SH-SY5Y (cell line): Measurements from ENCODE around the gene PNMA6F.

Experiments
- GATA2 ChIP-seq: IDR thresholded peaks from 2 replicates; pipeline ENCODE4 v1.6.1; 2011; ENCODE audit warnings: mild to moderate bottlenecking, low read depth, low read length
- GATA3 ChIP-seq: IDR thresholded peaks from 2 replicates; pipeline ENCODE4 v1.6.1; 2011; ENCODE audit warnings: low read depth, mild to moderate bottlenecking, low read length, moderate library complexity

The PNMA6F gene

GRCh38 chrX:153321381-153322124 is at the start of gene PNMA6F:
TSS of gene PNMA6F (minus strand) at chrX:153321767. CDS start at chrX:153320674, 1,093 bp downstream.
- TF ChIP-seq GATA3 (no peak), GATA2 (no peak)

GRCh38 chrX:153371256-153371655 is 49.7 kb upstream of the PNMA6F start:
- TF ChIP-seq GATA2: no peak
- no peak for TF ChIP-seq GATA3

GRCh38 chrX:153370293-153371055 is 48.9 kb upstream of the PNMA6F start:
- TF ChIP-seq GATA3: no peak
- TF ChIP-seq GATA2: no peak

DNA sequence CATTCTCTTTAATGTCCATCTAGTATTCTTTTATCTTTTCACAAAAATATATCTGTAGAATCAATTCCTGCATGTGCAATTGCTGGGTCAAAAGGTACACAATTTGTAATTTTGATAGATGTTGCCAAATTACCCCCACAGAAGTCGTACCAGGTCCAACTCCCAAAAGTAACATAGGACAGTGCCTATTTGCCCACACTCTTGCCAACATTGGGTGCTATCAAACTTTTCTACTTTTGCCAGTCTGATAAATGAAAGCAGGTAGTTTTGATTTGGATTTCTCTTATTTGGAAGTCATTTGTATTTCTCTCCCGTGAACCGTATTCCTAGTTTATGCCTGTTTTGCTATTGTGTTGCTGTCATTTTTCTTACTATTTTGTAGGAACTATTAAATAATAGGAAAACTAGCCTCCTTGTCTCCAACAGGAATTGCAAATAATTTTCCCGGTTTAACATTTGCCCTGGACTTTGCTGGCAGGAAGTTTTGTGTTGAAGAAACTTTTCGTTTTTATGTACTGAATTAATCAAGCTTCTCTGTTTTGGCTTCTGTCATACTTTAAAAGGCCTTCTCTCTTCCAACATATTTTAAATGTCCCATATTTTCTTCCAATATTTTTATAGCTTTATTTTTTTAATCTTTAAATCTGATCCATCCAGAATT is 45.4 kb upstream of the PNMA6F start:
- no peak for TF ChIP-seq GATA2
- TF ChIP-seq GATA3: no peak

DNA sequence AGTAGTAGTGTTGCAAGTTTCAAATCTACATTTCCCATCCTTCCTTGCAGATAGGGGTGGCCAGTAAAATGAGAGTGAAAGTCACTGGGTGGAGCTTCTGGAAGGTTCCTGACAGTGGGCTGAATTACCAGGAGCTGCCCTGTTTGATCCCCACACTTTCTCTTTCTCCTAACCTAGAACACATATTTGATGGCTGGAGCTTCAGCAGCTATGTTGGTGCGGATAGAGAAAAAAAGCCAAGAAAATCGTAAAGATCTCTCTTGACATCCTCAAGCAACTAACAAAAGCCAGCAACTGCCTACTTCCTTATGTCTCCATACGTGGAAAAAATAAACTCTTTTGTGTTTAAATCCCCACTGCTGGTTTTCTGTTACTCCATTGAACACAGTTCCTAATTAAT is 44.6 kb upstream of the PNMA6F start:
- TF ChIP-seq GATA2 (no peak), GATA3 (no peak)

DNA sequence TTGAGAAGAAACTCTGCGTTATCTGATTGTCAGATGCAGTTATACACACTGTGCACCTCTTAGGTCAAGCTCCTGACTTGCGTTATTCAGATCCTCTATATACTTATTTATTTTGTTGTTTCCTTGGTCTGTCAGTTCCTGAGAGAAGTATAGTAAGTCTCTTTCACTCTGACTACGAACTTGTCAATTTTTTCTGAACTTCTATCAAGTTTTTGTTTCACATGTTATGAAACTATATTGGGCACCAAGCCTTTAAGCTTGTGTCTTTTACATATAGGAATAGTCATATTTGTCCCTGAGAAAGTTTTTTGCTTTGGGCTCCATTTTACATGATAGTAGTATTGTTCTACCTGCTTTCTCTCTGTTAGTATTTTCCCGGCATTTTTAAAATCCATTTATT is 44.1 kb upstream of the PNMA6F start:
- no peak for TF ChIP-seq GATA2
- TF ChIP-seq GATA3: no peak

DNA sequence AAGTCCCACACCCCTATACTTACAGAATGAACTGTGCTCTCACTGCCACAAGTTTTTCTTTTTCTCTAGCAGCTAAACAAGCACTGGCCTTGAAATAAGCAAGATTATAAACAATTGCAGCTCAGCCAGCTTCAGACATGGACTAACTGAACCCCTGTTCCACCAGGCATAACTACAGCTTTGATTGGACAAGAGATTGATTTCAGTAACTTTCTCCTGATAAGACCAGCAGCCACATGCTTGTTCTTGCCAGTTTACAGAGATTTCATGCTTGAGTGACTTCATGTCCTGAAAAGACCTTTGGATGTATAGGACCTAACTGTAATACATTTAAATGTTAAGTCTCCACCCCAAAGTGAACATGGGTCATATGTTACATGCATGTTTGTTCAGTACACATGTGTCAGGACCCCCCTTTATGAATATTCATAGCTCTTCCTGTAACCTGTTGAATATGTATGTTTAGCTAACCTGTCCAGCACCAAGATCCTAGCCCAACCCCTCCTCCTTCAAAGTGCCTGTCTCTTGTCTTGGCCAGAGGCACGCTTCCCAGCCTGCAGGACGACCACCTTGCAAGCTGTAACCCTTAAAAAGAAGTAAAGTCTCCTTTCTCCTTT is 40.3 kb upstream of the PNMA6F start:
- TF ChIP-seq GATA3: no peak
- no peak for TF ChIP-seq GATA2

DNA sequence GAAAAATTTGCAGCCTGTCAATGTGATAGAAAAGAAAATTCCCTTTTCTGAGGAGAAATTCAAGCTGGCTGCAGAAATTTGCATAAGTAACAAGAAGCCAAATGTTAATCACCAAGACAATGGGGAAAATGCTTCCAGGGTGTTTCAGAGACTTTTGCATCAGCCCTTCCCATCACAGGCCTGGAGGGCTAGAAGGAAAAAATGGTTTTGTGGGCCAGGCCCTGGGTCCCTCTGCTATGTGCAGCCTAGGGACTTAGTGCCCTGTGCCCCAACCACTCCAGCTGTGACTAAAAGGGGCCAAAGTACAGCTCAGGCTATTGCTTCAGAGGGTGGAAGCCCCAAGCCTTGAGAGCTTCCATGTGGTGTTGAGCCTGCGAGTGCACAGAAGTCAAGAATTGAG is 36.3 kb upstream of the PNMA6F start:
- no peak for TF ChIP-seq GATA3
- no peak for TF ChIP-seq GATA2

- TF ChIP-seq GATA3 (no peak), GATA2 (no peak)
Measured at GRCh38 chrX:153353416-153353815, 31.8 kb upstream of the PNMA6F start.

- TF ChIP-seq GATA2 (no peak), GATA3 (no peak)
Measured at GRCh38 chrX:153352858-153353257, 31.3 kb upstream of the PNMA6F start.

DNA sequence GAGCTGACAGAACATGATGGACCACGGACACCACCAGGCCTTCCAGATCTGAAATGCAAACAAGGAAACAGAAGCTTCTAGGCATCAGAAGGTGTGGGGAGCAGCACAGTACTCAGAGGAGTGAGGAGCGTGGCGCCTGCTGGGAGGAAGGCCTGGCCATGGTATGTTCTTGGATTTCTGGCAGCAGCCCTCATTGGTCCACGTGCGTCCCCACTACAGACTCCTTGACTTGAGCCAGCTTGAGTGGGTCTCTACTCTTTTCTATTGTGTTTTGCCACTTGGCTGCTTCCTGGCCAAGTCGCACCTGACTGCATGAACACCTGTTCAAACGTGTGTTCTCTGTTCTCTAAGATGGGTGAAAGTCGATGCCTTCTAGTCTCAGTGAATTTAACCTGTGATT is 30.4 kb upstream of the PNMA6F start:
- TF ChIP-seq GATA2 (no peak), GATA3 (no peak)

- TF ChIP-seq GATA3 (no peak), GATA2 (no peak)
Measured at GRCh38 chrX:153349952-153350351, 28.4 kb upstream of the PNMA6F start.

GRCh38 chrX:153348421-153348820 is 26.9 kb upstream of the PNMA6F start:
- no peak for TF ChIP-seq GATA2
- no peak for TF ChIP-seq GATA3

DNA sequence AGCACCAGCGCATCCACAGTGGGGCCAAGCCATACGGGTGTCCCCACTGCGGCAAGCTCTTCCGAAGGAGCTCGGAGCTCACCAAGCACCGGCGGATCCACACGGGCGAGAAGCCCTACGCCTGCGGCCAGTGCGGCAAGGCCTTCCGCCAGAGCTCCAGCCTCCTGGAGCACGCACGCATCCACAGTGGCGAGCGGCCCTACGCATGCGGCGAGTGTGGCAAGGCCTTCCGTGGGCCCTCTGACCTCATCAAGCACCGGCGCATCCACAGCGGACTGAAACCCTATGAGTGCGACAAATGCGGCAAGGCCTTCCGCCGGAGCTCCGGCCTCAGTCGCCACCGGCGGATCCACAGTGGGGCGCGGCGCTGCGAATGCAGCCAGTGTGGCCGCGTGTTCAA is 26.0 kb upstream of the PNMA6F start:
- TF ChIP-seq GATA3 (no peak), GATA2 (no peak)
